Skin epidermis (tissue), 12 donors: ENCODE results near the gene IL31RA.
"Not testable (repeated sequence)": the region's sequence is repeated elsewhere in the genome, so short reads cannot be mapped to it uniquely, and the experiment has no call there.

Source experiments
- H3K27ac ChIP-seq, 21 experiments: fragments of 200-600 bp; sonication (generic) in 11 of 21; one replicate each; pipeline ENCODE4 v1.5.0; 2020; ENCODE audit warnings: mild to moderate bottlenecking in 3 of 21, inconsistent platforms in 2 of 21, moderate library complexity in 2 of 21
- H3K4me3 ChIP-seq, 7 experiments: fragments of 200-600 bp; sonication (generic) in 2 of 7; one replicate each; pipeline ENCODE4 v1.5.0; 2020; ENCODE audit warnings: inconsistent platforms in 2 of 7, mild to moderate bottlenecking in 2 of 7, moderate library complexity in 1 of 7

IL31RA gene

GRCh38 chr5:55919625-55920024, 68.5 kb downstream of the IL31RA start:
- Histone ChIP-seq H3K27ac (no peak overlapping the region), H3K4me3 (no peak overlapping the region)

- no peak overlapping the region for H3K27ac ChIP-seq
These were observed 69.6 kb downstream of the IL31RA start for GRCh38 chr5:55920784-55921183.

GRCh38 chr5:55921617-55922016, 70.5 kb downstream of the IL31RA start:
- H3K27ac ChIP-seq, result no peak overlapping the region
- H3K4me3 ChIP-seq, result no peak overlapping the region

More at GRCh38 chr5:55920784-55921183, 69.6 kb downstream of the IL31RA start:
- H3K4me3 ChIP-seq, result no peak overlapping the region

GRCh38 chr5:55923177-55923771, 72.1 kb downstream of the IL31RA start:
- H3K27ac ChIP-seq, result peak overlapping the region in 10 of 21 experiments; percentile 5 to 65 (median 50)
- peak overlapping the region; percentile 6 to 37 (median 22) for H3K4me3 ChIP-seq

- Histone ChIP-seq H3K4me3 (peak overlapping the region in 1 of 7 experiments; percentile 37), H3K27ac (peak overlapping the region in 2 of 21 experiments; percentile 44 to 55)
These were observed 72.8 kb downstream of the IL31RA start for GRCh38 chr5:55923865-55924500.

- Histone ChIP-seq H3K4me3 (no peak overlapping the region), H3K27ac (no peak overlapping the region)
These were observed 73.6 kb downstream of the IL31RA start for GRCh38 chr5:55924744-55925143.

GRCh38 chr5:55925181-55925580, 74.0 kb downstream of the IL31RA start:
- H3K4me3 ChIP-seq, result no peak overlapping the region
- H3K27ac ChIP-seq, result no peak overlapping the region

GRCh38 chr5:55925712-55926111, 74.6 kb downstream of the IL31RA start:
- H3K4me3 ChIP-seq, result no peak overlapping the region
- H3K27ac ChIP-seq, result no peak overlapping the region

GRCh38 chr5:55926476-55926875, 75.3 kb downstream of the IL31RA start:
- H3K27ac ChIP-seq, result no peak overlapping the region
- H3K4me3 ChIP-seq, result no peak overlapping the region

- H3K27ac ChIP-seq, result no peak overlapping the region
These were observed 76.9 kb downstream of the IL31RA start for GRCh38 chr5:55927861-55928655.

GRCh38 chr5:55929020-55929799, 78.1 kb downstream of the IL31RA start:
- no peak overlapping the region for H3K4me3 ChIP-seq
- H3K27ac ChIP-seq, result no peak overlapping the region

More at GRCh38 chr5:55927861-55928655, 76.9 kb downstream of the IL31RA start:
- H3K4me3 ChIP-seq, result no peak overlapping the region

- Histone ChIP-seq H3K4me3 (no peak overlapping the region), H3K27ac (no peak overlapping the region)
These were observed 81.5 kb downstream of the IL31RA start for GRCh38 chr5:55932700-55933099.

GRCh38 chr5:55933377-55934114, 82.4 kb downstream of the IL31RA start:
- Histone ChIP-seq H3K4me3 (no peak overlapping the region), H3K27ac (peak overlapping the region in 1 of 21 experiments; percentile 42)

- no peak overlapping the region for H3K4me3 ChIP-seq
- no peak overlapping the region for H3K27ac ChIP-seq
These were observed 83.0 kb downstream of the IL31RA start for GRCh38 chr5:55934115-55934613.

- no peak overlapping the region for H3K27ac ChIP-seq
- no peak overlapping the region for H3K4me3 ChIP-seq
These were observed 83.6 kb downstream of the IL31RA start for GRCh38 chr5:55934720-55935119.

GRCh38 chr5:55935371-55935770, 84.2 kb downstream of the IL31RA start:
- Histone ChIP-seq H3K4me3 (no peak overlapping the region), H3K27ac (no peak overlapping the region)

GRCh38 chr5:55936100-55936693, 85.0 kb downstream of the IL31RA start:
- Histone ChIP-seq H3K27ac (no peak overlapping the region), H3K4me3 (no peak overlapping the region)

- H3K4me3 ChIP-seq, H3K27ac ChIP-seq: not testable (repeated sequence)
These were observed 86.4 kb downstream of the IL31RA start for GRCh38 chr5:55937598-55937997.

- not testable (repeated sequence) for H3K27ac ChIP-seq, H3K4me3 ChIP-seq
These were observed 90.0 kb downstream of the IL31RA start for GRCh38 chr5:55941154-55941553.
